Transverse colon (tissue), 3 donors: Measurements from ENCODE around the gene TCF7L2.

Source experiments
- CTCF ChIP-seq, 5 experiments: fragments of 200-600 bp in 3 of 5; fragments of 450-650 bp in 2 of 5; sonication (generic) in 3 of 5; IDR thresholded peaks; 1 replicate in 2 of 5; 2 replicates in 3 of 5; pipeline ENCODE4 v1.5.1; 2016 to 2017; ENCODE audit warnings: antibody characterized with exemption in 5 of 5, inconsistent platforms in 3 of 5, mild to moderate bottlenecking in 2 of 5, moderate library complexity in 1 of 5
- EP300 ChIP-seq: sonication (generic); formaldehyde crosslinking; IDR thresholded peaks from one replicate; pipeline ENCODE4 v1.6.1; 2017; ENCODE audit warnings: antibody characterized with exemption, low read depth
- POLR2A ChIP-seq: fragments of 450-650 bp; IDR thresholded peaks from one replicate; pipeline ENCODE4 v1.6.1; 2016; ENCODE audit warnings: antibody characterized with exemption, mild to moderate bottlenecking, moderate library complexity

- TF ChIP-seq CTCF (IDR thresholded peaks at IDR 0.05) (no peak), POLR2A (no peak), EP300 (no peak)
Measured at GRCh38 chr10:113111900-113112853, 162.1 kb downstream of the TCF7L2 start.
